LoVo (cell line): ENCODE measurements around the gene APBA1.

Experiments
- DNase-seq: peaks from one replicate; pipeline ENCODE4 v3.0.0-alpha.2; 2016; ENCODE audit warnings: low spot score

The APBA1 gene

GRCh38 chr9:69671879-69672595 lies at the start of gene APBA1:
Gene APBA1 (minus strand): TSS chr9:69672371.
- peak; percentile 6 for DNase-seq

- DNase-seq = no peak
These were observed 47.8 kb upstream of the APBA1 start for GRCh38 chr9:69719983-69720382.

GRCh38 chr9:69719367-69719766 lies 47.2 kb upstream of the APBA1 start:
- no peak for DNase-seq

DNA sequence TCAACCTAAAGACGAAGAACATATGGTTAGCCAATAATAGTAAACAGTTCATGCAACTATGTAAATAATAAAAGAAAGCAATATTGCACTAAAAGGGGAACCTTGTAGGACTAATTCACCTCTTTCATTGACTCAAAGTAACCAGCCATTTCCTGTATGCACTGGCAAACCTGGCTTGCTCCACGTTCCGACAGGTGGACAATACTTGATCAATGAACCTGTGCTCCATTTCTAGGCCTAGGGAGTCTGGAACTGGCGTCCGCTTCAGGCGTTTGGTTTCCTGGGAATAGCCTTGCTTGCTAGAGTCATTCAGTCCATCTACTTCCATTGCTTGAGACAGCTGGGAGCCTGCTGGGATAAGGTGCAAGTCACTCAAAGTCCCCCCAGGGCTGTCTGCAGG lies 46.0 kb upstream of the APBA1 start:
- DNase-seq = no peak

DNA sequence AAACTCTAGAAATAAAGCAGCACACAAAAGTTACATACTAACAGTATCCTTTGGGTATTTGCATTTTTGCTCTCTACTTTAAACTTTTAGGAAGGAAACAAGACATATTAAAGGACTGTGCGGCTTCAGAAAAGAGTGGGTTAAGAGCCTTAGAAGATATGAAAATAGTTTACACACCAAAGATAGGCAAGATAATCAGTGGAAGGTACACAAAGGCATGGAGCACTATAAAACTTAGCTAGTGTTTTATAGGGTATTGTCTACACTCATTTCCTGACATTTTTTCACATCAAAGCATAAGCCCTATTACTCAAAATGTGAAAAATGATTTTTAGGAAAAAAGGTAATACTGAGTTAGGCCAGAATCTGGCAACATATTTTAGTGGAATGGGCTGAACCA lies 43.7 kb upstream of the APBA1 start:
- no peak for DNase-seq

DNA sequence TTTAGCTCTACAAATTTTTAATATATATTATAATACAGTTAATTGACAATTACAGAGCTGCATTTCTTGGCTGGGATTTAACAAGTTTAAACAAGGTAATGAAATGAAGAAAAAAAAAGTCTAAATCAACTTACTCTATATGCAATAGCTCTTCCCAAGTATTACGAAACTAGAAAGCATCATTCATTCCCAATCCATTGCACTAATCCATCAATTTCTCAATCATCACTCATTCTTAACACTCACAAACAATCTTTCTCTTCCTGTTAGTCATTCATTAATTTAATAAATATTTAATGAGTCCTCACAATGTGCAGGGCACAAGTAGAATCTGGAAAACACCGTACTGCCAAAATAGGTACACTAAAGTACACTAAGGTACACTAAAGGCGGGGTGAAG lies 42.9 kb upstream of the APBA1 start:
- DNase-seq = no peak

DNA sequence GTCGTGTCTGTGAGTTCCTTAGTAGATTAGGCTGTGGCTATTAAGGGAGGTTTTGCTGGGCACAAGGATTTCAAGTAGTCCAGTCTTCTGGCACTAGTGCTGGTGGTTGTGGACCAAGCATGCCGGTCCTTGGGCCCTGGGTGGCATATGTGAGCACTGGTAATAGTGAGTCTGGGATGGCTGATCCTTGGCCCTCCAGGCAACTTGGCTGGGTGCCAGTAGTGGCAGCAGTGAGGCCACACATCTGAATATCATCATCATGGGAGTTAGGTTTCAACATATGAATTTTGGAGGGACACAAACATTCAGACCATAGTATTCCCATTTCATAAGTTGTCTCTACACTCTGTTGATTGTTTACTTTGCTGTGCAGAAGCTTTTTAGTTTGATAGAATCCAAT lies 25.3 kb upstream of the APBA1 start:
- DNase-seq = no peak

GRCh38 chr9:69696802-69697201 lies 24.6 kb upstream of the APBA1 start:
- DNase-seq = no peak

DNA sequence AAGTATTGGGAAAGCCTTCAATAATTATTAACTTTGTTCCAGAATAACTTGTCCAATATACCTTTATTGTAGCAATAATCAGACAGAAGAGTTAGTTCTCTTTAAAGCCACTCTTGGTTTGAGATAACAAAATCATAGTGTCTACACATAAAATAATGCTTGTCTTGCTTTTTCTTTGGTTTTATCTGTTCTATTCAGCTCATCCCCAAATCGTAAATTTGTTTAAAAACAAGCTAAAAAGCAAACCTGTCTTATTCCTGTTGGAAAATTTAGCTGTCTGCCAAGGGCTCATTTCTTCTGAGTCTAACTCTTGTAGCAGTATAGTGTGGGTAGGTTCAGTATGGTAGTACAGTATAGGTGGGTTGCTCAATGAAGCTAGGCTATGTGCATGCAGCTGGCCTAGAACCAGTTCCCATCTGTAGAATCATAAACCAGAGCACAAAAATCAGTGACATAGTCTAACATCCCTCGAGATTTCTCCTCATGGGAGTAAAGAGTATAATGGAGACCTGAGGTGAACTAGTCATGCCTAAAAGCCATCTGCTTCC lies 17.9 kb upstream of the APBA1 start:
- no peak for DNase-seq

- no peak for DNase-seq
These were observed 11.8 kb upstream of the APBA1 start for GRCh38 chr9:69683927-69684326.

GRCh38 chr9:69678843-69679538 lies 6.8 kb upstream of the APBA1 start:
- no peak for DNase-seq

DNA sequence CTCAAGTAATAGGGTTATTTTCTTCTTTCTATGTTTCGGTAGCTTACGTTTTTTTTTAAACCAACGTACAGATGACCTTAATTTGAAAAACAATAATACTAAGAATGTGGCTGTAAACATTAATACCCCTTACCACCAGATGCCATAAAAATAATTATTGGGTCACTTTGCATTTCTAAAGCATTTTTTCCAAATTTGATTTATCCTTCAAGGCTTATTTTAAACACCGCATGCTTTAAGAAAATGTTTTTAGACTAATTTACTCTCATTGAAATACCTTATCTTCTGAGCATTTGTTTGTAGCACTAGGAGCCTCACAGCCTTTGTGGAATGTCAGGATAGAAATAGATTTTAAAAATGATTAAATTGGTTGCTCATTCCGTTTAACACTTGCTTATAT lies 5.8 kb upstream of the APBA1 start:
- DNase-seq = no peak

- DNase-seq = no peak
These were observed 3.4 kb upstream of the APBA1 start for GRCh38 chr9:69675563-69675962.

DNA sequence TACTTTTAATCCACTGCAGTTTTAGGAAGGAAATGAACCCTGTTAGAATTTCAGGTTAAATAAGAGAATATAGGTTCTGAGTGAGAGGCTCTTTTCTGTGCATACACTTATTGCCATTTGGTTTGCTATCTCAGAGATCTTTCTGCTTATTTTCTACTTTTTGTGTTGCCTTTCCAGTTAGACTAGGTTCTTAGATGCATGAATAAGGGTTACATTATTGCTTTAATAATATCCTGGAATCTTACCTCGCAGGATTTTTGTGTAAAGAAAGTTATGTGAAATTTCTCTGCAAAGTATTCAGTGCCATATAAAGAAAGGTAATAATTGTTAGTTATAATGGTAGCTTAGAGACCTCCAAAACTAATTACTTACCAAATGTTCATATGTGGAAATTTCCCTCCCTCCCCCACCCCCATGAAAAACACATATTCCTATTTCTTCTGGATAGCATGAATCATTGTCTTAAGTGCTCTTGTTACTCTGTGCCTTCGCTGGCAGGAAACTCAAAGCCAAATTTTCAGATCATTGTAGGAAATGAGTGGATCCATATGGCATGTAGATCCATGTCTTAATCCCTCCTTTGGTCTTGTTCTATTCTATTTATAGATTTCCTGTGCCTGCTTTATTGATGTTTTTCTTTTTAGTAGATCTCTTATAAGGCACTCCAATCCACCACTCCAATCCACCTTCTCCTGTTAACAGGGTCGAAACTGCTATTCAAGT lies 2.7 kb upstream of the APBA1 start:
- no peak for DNase-seq

DNA sequence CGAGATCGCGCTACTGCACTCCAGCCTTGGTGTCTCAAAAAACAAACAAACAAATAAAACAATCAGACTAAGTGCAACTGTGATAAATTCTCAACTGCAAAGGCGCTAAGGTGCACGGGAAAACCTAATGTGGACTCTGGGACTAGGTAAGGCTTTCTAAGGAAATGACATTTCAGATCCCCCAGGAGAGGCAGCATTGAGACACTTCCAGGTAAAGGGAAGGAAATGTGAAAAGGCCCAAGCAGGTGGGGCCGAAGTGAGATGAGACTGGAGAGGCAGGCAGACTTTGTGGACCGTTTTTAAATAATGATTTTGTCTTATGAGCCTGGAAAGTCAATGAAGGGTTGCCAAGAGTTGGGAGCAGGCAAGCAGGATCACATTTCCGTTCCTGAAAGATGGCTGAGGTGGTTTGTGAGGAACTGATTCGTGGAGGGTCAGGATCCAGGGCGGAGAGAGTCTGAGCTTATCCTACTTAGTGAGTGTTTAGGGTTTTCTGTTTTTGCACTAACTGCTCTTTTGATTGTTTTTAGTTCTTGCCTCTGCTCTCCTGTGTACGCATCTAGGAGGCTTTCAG lies 2.0 kb upstream of the APBA1 start:
- no peak for DNase-seq

DNA sequence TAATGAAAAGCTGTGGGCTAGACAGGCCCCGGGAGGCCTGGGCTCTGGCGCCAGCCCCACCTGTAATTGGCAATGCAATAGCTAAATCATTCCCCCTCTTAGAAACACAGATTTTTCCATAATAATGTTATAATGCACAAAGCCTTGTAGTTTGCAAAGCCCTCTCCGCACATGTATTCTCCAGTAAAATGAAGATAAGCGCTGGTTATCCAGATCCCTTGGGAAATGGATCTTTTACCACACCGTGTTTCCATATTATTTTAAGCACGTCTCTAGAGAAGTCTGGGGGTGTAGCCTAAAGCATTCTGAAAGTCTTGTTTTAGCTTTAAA lies 1.1 kb upstream of the APBA1 start:
- DNase-seq = no peak

DNA sequence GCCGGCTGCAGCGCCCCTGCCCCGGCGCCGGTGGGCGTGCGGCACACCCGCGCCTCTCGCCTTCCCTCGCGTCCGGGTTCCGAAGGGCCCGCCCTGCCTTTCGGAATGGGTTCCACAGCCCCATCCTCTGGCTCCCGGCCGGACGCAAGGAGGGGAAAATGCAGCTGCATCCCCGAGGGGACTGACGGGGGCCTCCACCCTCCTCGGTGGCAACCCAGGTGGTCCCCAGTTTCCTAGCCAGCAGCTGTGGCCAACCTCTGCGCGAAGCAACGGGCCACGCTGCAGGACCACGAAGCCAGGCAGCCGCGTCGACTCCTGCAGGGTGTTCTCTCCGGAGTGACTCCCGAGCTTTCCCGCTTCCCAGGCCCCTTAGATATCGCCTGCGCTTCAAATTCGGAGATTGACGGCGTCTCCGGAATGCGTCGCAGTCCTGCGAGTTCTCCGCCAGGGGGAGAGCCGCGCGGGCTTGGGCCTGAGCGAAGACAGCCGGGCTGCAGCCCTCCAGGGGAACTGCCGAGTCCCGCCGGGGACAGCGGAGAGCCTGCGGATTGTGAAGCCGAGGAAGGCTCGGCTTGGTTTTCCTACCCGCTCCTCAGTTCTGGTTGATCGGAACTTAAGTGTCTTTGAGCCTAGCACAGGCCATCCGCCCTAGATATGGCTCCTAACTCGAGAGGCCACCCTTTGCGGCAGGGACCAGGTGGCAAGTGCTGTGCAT lies 582 bp upstream of the APBA1 start:
- DNase-seq = peak; percentile 78

DNA sequence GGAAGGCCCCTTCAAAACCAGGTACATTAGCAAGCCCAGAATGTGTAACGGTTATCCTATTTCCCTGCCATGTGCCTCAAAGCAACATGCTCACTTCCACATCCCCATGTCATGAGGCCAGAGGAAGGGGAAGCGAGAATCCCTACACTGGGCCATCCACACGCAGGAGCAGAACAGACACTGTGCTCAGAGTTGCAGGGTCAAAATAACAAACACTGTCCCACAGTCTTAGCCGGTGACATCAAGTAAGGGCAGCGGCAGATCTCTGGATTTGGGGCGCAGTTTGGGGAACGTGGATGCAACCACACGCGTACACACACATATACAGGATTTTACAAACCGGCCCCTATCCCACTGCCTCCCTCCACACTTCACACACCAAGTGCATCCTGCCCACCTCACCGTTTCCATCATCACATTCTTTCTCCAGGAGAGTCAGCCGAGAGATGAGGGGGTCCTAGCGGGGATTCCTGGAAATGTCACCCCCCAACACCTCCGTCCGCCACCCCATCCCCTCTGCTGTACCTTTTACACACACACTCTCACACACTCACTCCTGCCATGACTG lies 776 bp downstream of the APBA1 start:
- DNase-seq = no peak

DNA sequence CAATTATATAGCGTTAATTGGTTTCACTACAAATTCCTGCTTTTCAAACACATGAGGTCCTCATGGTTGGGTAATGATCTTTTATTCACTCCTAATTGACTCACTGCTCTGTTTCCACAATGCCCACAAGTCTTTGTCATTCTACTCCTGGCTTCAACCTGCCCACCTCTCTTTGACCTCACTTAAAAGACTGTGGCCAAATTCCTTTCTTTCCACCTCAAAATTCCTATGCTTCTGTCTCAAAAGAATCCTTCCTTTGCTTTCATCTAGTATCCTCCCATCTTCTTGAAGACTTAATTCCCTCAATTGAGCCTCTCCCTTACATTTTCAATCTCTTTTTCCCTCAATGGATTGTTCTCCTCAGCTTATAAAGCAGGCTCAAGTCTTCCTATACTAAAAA lies 4.9 kb downstream of the APBA1 start:
- no peak for DNase-seq

- DNase-seq = no peak
These were observed 11.9 kb downstream of the APBA1 start for GRCh38 chr9:69660304-69660703.

GRCh38 chr9:69658987-69659675 lies 13.0 kb downstream of the APBA1 start:
- DNase-seq = no peak
